BLaER1 treated with 17β-estradiol and CSF1 and Interleukin-3, amounts not matched to agents 10 nM and 100 nM (cell line): ENCODE results near the gene PCMT1.
A peak's percentile ranks its signal among the peaks of the same experiment; 100 is the strongest.
"Not testable (repeated sequence)": the region's sequence is repeated elsewhere in the genome, so short reads cannot be mapped to it uniquely, and the experiment has no call there.

Source experiments
- H3K27ac ChIP-seq, 11 experiments: shearing (Covaris generic); formaldehyde crosslinking; 2 replicates each; pipeline ENCODE4 v1.8.1; 2022
- H3K27me3 ChIP-seq, 11 experiments: shearing (Covaris generic); formaldehyde crosslinking; 2 replicates each; pipeline ENCODE4 v1.8.1; 2022
- H3K36me3 ChIP-seq, 11 experiments: shearing (Covaris generic); formaldehyde crosslinking; 2 replicates each; pipeline ENCODE4 v1.8.1; 2022
- H3K4me1 ChIP-seq, 10 experiments: shearing (Covaris generic); formaldehyde crosslinking; 2 replicates each; pipeline ENCODE4 v1.8.1; 2022
- H3K4me2 ChIP-seq, 11 experiments: shearing (Covaris generic); formaldehyde crosslinking; 2 replicates each; pipeline ENCODE4 v1.8.1; 2022
- H3K4me3 ChIP-seq, 10 experiments: shearing (Covaris generic); formaldehyde crosslinking; 2 replicates each; pipeline ENCODE4 v1.8.1; 2022
- H3K9ac ChIP-seq, 11 experiments: shearing (Covaris generic); formaldehyde crosslinking; 2 replicates each; pipeline ENCODE4 v1.8.1; 2022
- H3K9me3 ChIP-seq, 11 experiments: shearing (Covaris generic); formaldehyde crosslinking; replicated peaks in 1 of 11; 2 replicates each; pipeline ENCODE4 v1.8.1; 2022
- H4K20me1 ChIP-seq, 11 experiments: shearing (Covaris generic); formaldehyde crosslinking; 2 replicates each; pipeline ENCODE4 v1.8.1; 2022
- Cebpa-rat ChIP-seq, 11 experiments: shearing (Covaris generic); IDR thresholded peaks; 2 replicates each; pipeline ENCODE4 v1.8.1; 2022

PCMT1 gene

DNA sequence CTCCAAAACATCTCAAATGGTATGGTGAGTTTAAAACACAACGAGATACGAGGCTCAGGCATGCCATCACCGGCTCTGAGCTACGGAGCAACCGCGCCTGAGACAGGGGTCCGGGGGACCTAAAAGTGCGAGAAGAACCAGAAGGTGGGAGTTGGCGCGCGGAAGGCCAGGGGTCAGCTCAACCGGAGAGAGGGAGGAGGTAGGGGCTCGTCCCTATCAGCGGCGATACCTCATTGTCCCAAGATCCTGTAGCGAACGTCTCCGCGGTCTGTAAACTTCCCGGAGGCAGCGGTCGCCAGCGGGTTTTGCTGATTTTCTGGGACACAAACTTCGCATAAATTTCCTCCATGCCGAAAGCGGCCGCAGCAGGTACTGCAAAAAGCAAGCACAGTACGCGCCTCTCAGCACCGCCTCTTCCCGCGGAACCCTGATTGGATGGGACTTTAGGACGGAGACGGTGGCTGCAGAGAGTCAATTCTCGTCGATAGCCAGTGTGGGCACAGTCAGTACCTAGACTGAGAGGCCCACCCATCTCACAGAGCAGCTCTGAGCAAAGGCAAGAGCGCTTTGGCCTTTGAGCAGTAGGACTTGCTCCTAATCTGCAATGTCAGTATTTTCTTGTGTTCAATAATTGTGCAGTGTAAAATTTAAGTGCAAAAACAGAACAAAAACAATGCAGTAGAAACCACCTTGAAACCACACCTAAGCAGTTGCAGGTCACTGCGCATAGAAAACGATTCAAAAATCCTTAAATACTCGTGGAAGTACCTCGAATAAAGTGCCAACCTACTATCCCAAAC lies 3.2 kb upstream of the PCMT1 start, which contains the start of gene NUP43:
Gene NUP43, minus strand, starts transcription at position 383 of the 800 bp plus-strand sequence. Its CDS starts 34 bp downstream, at position 349.
- H3K4me1 ChIP-seq = peaks cover 24 to 44% (median 32%) of the 10 kb centered on the region in 10 experiments
- peaks cover 8 to 37% (median 16%) of the 10 kb centered on the region in 11 experiments; a peak in 19 of 22 replicates for H4K20me1 ChIP-seq
- peak within 1 kb of the TSS; percentile 69 to 93 (median 81) for H3K4me2 ChIP-seq
- no peaks in the 10 kb centered on the region for H3K27me3 ChIP-seq
- H3K9ac ChIP-seq = peak within 1 kb of the TSS; percentile 77 to 93 (median 88)
- peak within 1 kb of the TSS; percentile 54 to 85 (median 76); a peak in 21 of 22 replicates for H3K27ac ChIP-seq
- no peaks in the 10 kb centered on the region for H3K9me3 ChIP-seq
- H3K4me3 ChIP-seq = peak within 1 kb of the TSS; percentile 73 to 97 (median 84)
- H3K36me3 ChIP-seq = peaks cover 27 to 35% (median 32%) of the 10 kb centered on the region in 11 experiments
- TF ChIP-seq Cebpa-rat (IDR thresholded peaks at IDR 0.05) = no peak

DNA sequence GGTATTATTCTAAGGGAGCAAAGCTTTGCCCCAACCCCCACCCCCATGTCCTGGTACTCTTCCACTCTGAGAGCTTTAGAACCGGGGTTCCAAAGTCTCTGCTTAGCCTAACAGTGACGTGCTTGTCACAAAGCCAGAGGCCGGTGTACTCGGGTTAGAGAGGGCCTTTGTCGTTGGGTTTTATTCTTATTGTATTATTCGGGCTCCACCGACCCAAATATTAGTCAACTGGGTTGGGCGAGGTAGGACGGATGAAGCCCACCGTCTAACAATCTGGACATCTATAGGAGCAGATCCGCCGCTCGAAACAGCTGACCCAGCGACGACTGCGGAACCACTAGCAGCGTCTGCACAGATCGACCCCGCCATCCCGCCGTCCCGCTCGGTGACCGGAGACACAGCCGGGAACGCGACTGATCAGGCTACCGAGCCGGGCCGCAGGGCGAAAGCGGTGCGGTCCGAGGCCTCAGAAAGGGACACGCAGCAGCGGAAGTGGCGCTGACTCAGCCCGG lies 403 bp upstream of the PCMT1 start:
- Histone ChIP-seq H3K4me3 (peak overlapping the region; percentile 75 to 100 (median 94)), H3K4me2 (peak overlapping the region; percentile 57 to 93 (median 71)), H3K27ac (peak overlapping the region; percentile 68 to 91 (median 87); a peak in 21 of 22 replicates), H4K20me1 (peaks cover 27 to 60% (median 41%) of the 10 kb centered on the region in 11 experiments; a peak in 20 of 22 replicates), H3K36me3 (peaks cover 0 to 31% (median 5%) of the 10 kb centered on the region in 11 experiments; a peak in 13 of 22 replicates), H3K4me1 (peaks cover 32 to 70% (median 54%) of the 10 kb centered on the region in 10 experiments), H3K9ac (peak overlapping the region; percentile 87 to 95 (median 91); a peak in 21 of 22 replicates)
- not testable (repeated sequence) for H3K9me3 ChIP-seq, H3K27me3 ChIP-seq

DNA sequence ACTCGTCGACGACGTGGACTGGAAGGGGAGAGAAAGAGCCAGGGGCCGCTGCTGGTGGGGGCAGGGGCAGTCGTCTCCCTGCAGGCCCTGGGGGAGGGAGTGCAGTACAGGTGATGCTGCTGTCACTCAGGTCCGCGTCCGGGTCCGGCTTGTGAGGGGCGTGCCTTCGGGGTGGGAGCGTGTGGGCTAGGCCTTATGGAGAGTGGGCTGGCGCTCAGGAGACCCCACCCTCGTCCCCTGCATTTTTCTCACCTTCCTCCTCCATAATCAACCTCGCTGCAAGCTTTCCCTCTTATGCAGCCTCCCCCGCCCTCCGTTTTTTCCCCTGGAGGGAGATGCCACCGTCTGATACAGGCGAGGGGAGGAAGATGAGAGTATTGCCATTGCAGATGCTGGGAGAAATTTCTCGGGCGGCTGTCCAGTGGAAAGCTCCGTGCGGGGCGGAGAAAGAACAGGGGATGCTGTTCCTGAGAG lies 632 bp downstream of the PCMT1 start:
- Histone ChIP-seq H3K27me3 (no peaks in the 10 kb centered on the region), H3K4me3 (peak overlapping the region; percentile 75 to 100 (median 94)), H3K27ac (peak overlapping the region; percentile 68 to 91 (median 87)), H3K9me3 (no peaks in the 10 kb centered on the region), H3K36me3 (peaks cover 0 to 25% (median 4%) of the 10 kb centered on the region in 11 experiments; a peak in 4 of 22 replicates), H3K4me2 (peak overlapping the region; percentile 89 to 97 (median 92)), H3K4me1 (peaks cover 37 to 73% (median 56%) of the 10 kb centered on the region in 10 experiments), H3K9ac (peak overlapping the region; percentile 87 to 95 (median 91)), H4K20me1 (peaks cover 35 to 62% (median 52%) of the 10 kb centered on the region in 11 experiments; a peak in 21 of 22 replicates)
- TF ChIP-seq Cebpa-rat (IDR thresholded peaks at IDR 0.05) = no peak

DNA sequence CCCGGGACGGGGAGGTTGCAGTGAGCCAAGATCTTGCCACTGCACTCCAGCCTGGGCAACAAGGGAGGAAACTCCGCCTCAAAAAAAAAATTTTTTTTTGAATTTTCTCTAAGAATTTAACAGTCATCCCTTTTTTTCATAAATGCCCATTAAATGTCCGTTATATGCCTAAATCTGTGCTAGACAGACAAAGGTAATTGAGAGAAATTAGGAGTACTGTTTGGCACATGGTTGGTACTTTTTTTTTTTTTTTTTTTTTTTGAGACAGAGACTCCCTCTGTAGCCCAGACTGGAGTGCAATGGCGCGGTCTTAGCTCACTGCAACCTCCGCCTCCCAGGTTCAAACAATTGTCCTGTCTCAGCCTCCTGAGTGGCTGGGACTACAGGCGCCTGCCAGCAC lies 1.7 kb downstream of the PCMT1 start:
- H3K27ac ChIP-seq = peak overlapping the region in 1 of 11 experiments; percentile 87; a peak in 1 of 22 replicates
- H3K4me2 ChIP-seq = peak overlapping the region; percentile 89 to 97 (median 92)
- peaks cover 0 to 30% (median 4%) of the 10 kb centered on the region in 11 experiments; a peak in 13 of 22 replicates for H3K36me3 ChIP-seq
- H3K9me3 ChIP-seq = no peaks in the 10 kb centered on the region
- peak overlapping the region in 9 of 10 experiments; percentile 75 to 100 (median 90); a peak in 14 of 20 replicates for H3K4me3 ChIP-seq
- peaks cover 46 to 66% (median 62%) of the 10 kb centered on the region in 11 experiments; a peak in 21 of 22 replicates for H4K20me1 ChIP-seq
- H3K9ac ChIP-seq = peak overlapping the region; percentile 87 to 95 (median 91); a peak in 17 of 22 replicates
- TF ChIP-seq Cebpa-rat (IDR thresholded peaks at IDR 0.05) = no peak
- H3K27me3 ChIP-seq = no peaks in the 10 kb centered on the region
- H3K4me1 ChIP-seq = peaks cover 39 to 75% (median 55%) of the 10 kb centered on the region in 10 experiments

DNA sequence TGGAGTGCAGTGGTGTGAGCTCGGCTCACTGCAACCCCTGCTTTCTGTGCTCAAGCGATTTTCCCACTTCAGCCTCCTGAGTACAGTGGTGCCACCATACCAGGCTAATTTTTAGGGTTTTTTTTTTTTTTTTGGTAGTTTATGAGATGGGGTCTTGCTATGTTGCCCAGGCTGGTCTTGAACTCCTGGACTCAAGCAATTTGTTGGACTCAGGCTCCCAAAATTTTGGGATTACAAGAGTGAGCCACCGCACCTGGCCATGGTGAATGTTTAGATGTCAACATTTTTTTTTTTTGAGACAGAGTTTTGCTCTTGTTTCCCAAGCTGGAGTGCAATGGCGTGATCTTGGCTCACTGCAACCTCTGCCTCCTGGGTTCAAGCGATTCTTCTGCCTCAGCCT lies 2.4 kb downstream of the PCMT1 start:
- not testable (repeated sequence) for H3K27ac ChIP-seq, H3K27me3 ChIP-seq, H3K9me3 ChIP-seq, H3K4me3 ChIP-seq
- peaks cover 3 to 36% (median 8%) of the 10 kb centered on the region in 11 experiments; a peak in 18 of 22 replicates for H3K36me3 ChIP-seq
- H4K20me1 ChIP-seq = peaks cover 53 to 72% (median 68%) of the 10 kb centered on the region in 11 experiments; a peak in 21 of 22 replicates
- peak overlapping the region in 1 of 11 experiments; percentile 91; a peak in 1 of 22 replicates for H3K9ac ChIP-seq
- peak overlapping the region; percentile 53 to 97 (median 92); a peak in 19 of 22 replicates for H3K4me2 ChIP-seq
- H3K4me1 ChIP-seq = peaks cover 37 to 71% (median 52%) of the 10 kb centered on the region in 10 experiments

DNA sequence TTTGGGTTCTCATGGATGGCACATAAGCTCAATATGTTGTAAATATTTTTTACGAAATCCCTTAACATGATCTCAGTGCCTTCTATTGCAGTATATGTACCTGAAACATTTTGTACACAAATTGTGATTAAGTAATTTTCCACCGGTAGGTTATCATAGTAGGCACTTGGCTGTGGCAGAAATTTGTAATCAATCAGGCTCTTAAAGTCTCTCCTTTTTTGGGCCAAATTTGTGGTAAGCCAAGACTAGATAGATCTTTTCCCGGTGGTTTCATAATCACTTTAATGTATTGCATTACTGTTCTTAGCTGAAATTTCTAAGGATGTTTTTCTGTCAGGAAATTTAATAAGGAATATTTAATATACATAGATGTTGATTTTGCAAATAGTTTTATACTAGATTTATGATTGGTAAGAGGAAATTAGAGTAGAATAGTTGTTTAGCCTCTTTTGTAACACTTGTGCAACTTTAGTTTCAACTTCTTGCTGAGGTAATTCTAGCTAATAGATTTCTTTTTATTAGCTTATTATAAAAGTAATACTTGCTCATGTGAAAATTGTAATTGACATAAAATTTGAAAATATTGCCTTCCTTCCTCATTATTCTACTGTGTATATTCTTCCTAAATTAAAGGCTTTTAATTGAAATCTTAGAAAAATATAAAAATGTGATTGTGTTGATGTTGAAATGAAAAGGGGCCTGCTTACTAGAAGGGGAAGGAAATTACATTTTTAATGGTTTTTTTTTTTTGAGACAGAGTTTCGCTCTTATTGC lies 3.2 kb downstream of the PCMT1 start:
- H3K4me2 ChIP-seq = peak overlapping the region in 8 of 11 experiments; percentile 21 to 97 (median 74); a peak in 10 of 22 replicates

DNA sequence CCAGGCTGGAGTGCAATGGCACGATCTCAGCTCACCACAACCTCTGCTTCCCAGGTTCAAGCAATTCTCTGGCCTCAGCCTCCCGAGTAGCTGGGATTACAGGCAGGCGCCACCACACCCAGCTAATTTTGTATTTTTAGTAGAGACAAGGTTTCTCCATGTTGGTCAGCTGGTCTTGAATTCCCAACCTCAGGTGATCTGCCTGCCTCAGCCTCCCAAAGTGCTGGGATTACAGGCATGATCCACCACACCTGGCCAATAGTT lies 3.8 kb downstream of the PCMT1 start:
- H3K9me3 ChIP-seq, H3K27ac ChIP-seq, H3K27me3 ChIP-seq, H3K9ac ChIP-seq, H3K4me3 ChIP-seq: not testable (repeated sequence)
- H4K20me1 ChIP-seq = peaks cover 58 to 86% (median 81%) of the 10 kb centered on the region in 11 experiments; a peak in 21 of 22 replicates
- peaks cover 4 to 48% (median 15%) of the 10 kb centered on the region in 11 experiments; a peak in 18 of 22 replicates for H3K36me3 ChIP-seq
- peak overlapping the region in 5 of 11 experiments; percentile 17 to 95 (median 60); a peak in 7 of 22 replicates for H3K4me2 ChIP-seq
- peaks cover 35 to 62% (median 52%) of the 10 kb centered on the region in 10 experiments for H3K4me1 ChIP-seq

More for the DNA sequence above, 3.2 kb downstream of the PCMT1 start:
- H3K9ac ChIP-seq = no peak overlapping the region
- no peak overlapping the region for H3K4me3 ChIP-seq
- no peaks in the 10 kb centered on the region for H3K9me3 ChIP-seq
- H3K4me1 ChIP-seq = peaks cover 35 to 67% (median 52%) of the 10 kb centered on the region in 10 experiments
- peaks cover 56 to 81% (median 76%) of the 10 kb centered on the region in 11 experiments; a peak in 21 of 22 replicates for H4K20me1 ChIP-seq
- TF ChIP-seq Cebpa-rat (IDR thresholded peaks at IDR 0.05) = no peak
- H3K36me3 ChIP-seq = peaks cover 4 to 43% (median 15%) of the 10 kb centered on the region in 11 experiments; a peak in 18 of 22 replicates
- no peak overlapping the region for H3K27ac ChIP-seq
- H3K27me3 ChIP-seq = no peaks in the 10 kb centered on the region

DNA sequence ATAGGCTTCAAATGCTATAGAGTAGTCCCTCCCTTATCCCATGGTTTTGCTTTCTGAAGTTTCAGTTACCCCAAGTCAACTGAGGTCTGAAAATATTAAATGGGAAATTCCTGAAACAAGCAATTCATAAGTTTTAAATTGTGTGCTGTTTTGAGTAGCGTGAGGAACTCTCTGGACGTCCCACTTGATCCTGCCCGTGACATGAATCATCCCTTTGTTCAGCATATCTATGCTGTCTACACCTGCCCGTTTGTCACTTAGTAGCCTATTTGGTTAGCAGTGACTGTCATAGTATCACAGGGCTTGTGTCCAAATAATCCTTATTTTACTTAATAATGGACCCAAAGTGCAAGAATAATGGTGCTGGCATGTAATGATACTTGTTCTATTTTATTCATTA lies 5.0 kb downstream of the PCMT1 start:
- Histone ChIP-seq H3K36me3 (peaks cover 13 to 60% (median 24%) of the 10 kb centered on the region in 11 experiments; a peak in 21 of 22 replicates), H3K9ac (no peak overlapping the region), H3K4me2 (peak overlapping the region in 4 of 11 experiments; percentile 7 to 95 (median 28); a peak in 5 of 22 replicates), H3K4me1 (peaks cover 31 to 57% (median 46%) of the 10 kb centered on the region in 10 experiments), H3K27me3 (no peaks in the 10 kb centered on the region), H3K4me3 (no peak overlapping the region), H4K20me1 (peaks cover 58 to 98% (median 92%) of the 10 kb centered on the region in 11 experiments; a peak in 21 of 22 replicates), H3K27ac (no peak overlapping the region), H3K9me3 (no peaks in the 10 kb centered on the region)
- no peak for TF ChIP-seq Cebpa-rat (IDR thresholded peaks at IDR 0.05)
